Spleen (tissue), 7 donors: ENCODE measurements around the gene SERPINB11.

Experiments used
- CTCF ChIP-seq, 11 experiments: fragments of 200-600 bp in 7 of 11; fragments of 450-650 bp in 4 of 11; sonication (generic) in 4 of 11; IDR thresholded peaks in 8 of 11; conservative IDR thresholded peaks in 3 of 11; 1 replicate in 7 of 11; 2 replicates in 4 of 11; pipeline versions ENCODE4 v1.4.0 to v1.8.0; 2016 to 2021; ENCODE audit warnings: antibody characterized with exemption in 11 of 11, inconsistent platforms in 4 of 11, mild to moderate bottlenecking in 1 of 11
- POLR2A ChIP-seq, 3 donors: fragments of 450-650 bp; IDR thresholded peaks; one replicate each; pipeline ENCODE4 v1.5.1; 2017; ENCODE audit warnings: antibody characterized with exemption in 3 of 3, mild to moderate bottlenecking in 1 of 3
- donor health status: DM: no; HTN: no; CAD: no; lungs with moderate emphysema.
- donor health status: DM: no; HTN: no; CAD: no.
- donor health status: DM: no; HTN: no; CAD: no.

DNA sequence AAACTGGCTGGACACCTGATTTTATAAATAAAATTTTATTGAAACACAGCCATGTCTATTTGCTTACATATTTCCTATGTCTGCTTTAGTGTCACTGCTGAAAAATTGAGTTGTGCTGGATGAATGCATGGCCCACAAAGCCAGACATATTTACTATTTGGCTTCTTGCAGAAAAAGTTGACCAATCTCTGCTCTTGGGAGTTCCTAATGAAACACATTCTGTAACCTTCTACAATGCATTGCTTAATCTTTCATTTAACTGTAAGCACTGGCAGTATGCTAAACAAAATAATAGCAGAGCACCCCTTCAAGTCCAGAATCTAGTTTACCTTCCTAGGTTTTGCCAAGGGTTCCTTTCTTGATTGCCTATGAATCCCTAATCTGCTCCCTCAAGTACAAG lies 54.8 kb downstream of the SERPINB11 start:
- no peak for TF ChIP-seq POLR2A (IDR thresholded peaks at IDR 0.05)
- no peak for TF ChIP-seq CTCF (IDR thresholded peaks at IDR 0.05 in 8 of 11, conservative IDR thresholded peaks at IDR 0.05 in 3 of 11)
